Measurements from ENCODE around the gene LSM4.

Gene LSM4

GRCh38 chr19:18311502-18312091 lies 11.3 kb downstream of the LSM4 start:
- H3K4me3 ChIP-seq (replicated peaks; ENCODE audit: low read depth, low read length), result no peak overlapping the region
- TF ChIP-seq, protein P1, sequence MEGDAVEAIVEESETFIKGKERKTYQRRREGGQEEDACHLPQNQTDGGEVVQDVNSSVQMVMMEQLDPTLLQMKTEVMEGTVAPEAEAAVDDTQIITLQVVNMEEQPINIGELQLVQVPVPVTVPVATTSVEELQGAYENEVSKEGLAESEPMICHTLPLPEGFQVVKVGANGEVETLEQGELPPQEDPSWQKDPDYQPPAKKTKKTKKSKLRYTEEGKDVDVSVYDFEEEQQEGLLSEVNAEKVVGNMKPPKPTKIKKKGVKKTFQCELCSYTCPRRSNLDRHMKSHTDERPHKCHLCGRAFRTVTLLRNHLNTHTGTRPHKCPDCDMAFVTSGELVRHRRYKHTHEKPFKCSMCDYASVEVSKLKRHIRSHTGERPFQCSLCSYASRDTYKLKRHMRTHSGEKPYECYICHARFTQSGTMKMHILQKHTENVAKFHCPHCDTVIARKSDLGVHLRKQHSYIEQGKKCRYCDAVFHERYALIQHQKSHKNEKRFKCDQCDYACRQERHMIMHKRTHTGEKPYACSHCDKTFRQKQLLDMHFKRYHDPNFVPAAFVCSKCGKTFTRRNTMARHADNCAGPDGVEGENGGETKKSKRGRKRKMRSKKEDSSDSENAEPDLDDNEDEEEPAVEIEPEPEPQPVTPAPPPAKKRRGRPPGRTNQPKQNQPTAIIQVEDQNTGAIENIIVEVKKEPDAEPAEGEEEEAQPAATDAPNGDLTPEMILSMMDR (IDR thresholded peaks at IDR 0.05; ENCODE audit: low read length, missing control alignments), result no peak

GRCh38 chr19:18310966-18311365 lies 11.9 kb downstream of the LSM4 start:
- DNase-seq (ENCODE audit: low read depth), result no peak
- H3K4me3 ChIP-seq (replicated peaks; ENCODE audit: low read depth, low read length), result no peak overlapping the region
- TF ChIP-seq, protein P1 (IDR thresholded peaks at IDR 0.05; ENCODE audit: low read length, missing control alignments), result no peak

More at GRCh38 chr19:18311502-18312091, 11.3 kb downstream of the LSM4 start:
- no peak for DNase-seq (ENCODE audit: low read depth)

DNA sequence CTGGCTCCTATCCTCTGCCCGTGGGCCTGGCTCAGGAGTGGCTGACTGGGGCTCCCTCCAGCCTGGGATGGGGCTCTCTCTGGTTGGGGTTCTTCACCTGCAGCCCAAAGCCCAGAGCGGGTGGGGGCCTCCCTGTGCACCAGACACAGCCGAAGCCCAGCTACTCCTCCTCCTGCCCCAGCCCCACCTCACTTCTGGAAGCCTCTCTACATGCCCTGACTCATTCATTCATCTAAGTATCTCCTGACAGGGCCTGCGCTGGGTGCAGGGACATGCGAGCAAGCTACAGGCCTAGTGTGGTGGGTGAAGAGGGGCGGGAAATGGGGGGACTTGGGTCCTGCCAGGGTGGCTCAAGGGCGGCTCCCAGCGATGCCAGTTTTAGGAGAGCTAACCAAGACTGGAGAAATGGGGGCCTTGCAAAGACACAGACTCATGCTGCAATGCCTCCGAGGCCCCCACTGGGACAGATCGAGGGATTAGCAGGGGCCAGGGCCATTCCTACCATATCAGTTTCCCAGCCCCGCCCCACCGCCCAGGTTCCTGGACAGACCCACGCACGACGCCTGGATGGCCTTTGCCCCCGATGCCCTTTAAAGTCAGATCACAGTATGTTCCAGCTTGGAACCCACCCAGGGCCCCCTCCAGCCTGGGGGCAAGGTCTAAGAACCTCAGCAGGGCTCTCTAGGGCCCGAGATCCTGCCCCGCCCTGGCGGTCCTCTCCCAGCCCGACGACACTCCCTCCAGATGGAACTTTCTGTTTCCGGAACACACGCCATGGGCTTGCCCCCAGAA lies 12.6 kb downstream of the LSM4 start:
- no peak for DNase-seq (ENCODE audit: low read depth)
- H3K4me3 ChIP-seq (replicated peaks; ENCODE audit: low read depth, low read length), result no peak overlapping the region
- TF ChIP-seq, protein P1 (IDR thresholded peaks at IDR 0.05; ENCODE audit: low read length, missing control alignments), result no peak

- DNase-seq (ENCODE audit: low read depth), result no peak
- TF ChIP-seq, protein P1 (IDR thresholded peaks at IDR 0.05; ENCODE audit: low read length, missing control alignments), result no peak
- no peak overlapping the region for H3K4me3 ChIP-seq (replicated peaks; ENCODE audit: low read depth, low read length)
Observed at GRCh38 chr19:18309525-18310064, 13.3 kb downstream of the LSM4 start.

GRCh38 chr19:18308948-18309325 lies 13.9 kb downstream of the LSM4 start:
- H3K4me3 ChIP-seq (replicated peaks; ENCODE audit: low read depth, low read length), result no peak overlapping the region

GRCh38 chr19:18308051-18308947 lies 14.6 kb downstream of the LSM4 start:
- DNase-seq (ENCODE audit: low read depth), result no peak
- H3K4me3 ChIP-seq (replicated peaks; ENCODE audit: low read depth, low read length), result no peak overlapping the region
- TF ChIP-seq, protein P1 (IDR thresholded peaks at IDR 0.05; ENCODE audit: low read length, missing control alignments), result no peak

More at GRCh38 chr19:18308948-18309325, 13.9 kb downstream of the LSM4 start:
- TF ChIP-seq, protein P1 (IDR thresholded peaks at IDR 0.05; ENCODE audit: low read length, missing control alignments), result no peak
- no peak for DNase-seq (ENCODE audit: low read depth)
